ENCODE measurements around the gene ERBB3. TPM values are rescaled to one million over a fixed set of nuclear protein-coding genes. Genes with fewer than 3 reads are reported as not detected.

ERBB3 gene
- total RNA-seq, 2 donors from 2014 or later, result not detected

GRCh38 chr12:56126732-56127239, 46.8 kb downstream of the ERBB3 start:
- Mint-ChIP-seq H3K9me3 (no peaks in the 10 kb centered on the region), H3K4me3 (peak overlapping the region; percentile 97), H3K27ac (peak overlapping the region; percentile 92 to 94), H3K27me3 (no peaks in the 10 kb centered on the region), H3K4me1 (ENCODE audit: low read depth in 2 of 2) (peaks cover 53 to 58% of the 10 kb centered on the region in 2 donors), H3K36me3 (peaks cover 10% of the 10 kb centered on the region)
- no peak for DNase-seq (ENCODE audit: low spot score)
- ATAC-seq, result no peak

DNA sequence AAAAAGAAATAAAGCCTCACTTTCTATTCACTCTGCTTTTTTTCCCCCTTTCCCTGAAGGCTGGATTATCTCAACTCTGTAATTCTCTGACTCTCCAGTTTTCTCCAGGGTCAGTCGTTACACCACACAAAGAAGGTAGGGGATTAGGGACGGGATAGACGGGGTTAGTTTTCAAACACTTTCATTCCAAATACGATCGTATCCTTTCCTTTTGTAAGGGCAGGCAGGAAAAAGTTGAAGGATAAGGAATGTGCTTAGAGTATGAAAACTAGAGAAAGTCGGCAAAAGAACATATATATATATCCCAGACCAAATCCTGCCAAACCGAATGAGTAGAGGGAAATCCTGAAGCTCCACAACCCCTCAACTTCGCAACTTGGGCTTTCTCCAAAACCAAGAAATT, 47.5 kb downstream of the ERBB3 start:
- ATAC-seq (no peak), DNase-seq (ENCODE audit: low spot score) (no peak)
- Mint-ChIP-seq H3K4me3 (peak overlapping the region; percentile 97), H3K36me3 (peaks cover 17% of the 10 kb centered on the region), H3K27me3 (no peaks in the 10 kb centered on the region), H3K27ac (peak overlapping the region; percentile 92 to 94), H3K9me3 (no peaks in the 10 kb centered on the region), H3K4me1 (ENCODE audit: low read depth in 2 of 2) (peaks cover 59 to 63% of the 10 kb centered on the region in 2 donors)

GRCh38 chr12:56127888-56128669, 48.1 kb downstream of the ERBB3 start, which contains the start of gene ESYT1:
TSS of gene ESYT1 (plus strand) at chr12:56128267. CDS start at chr12:56128320, 53 bp downstream.
- H3K4me1 Mint-ChIP-seq (ENCODE audit: low read depth in 2 of 2), result peaks cover 59 to 63% of the 10 kb centered on the region in 2 donors
- H3K9me3 Mint-ChIP-seq, result no peaks in the 10 kb centered on the region
- no peaks in the 10 kb centered on the region for H3K27me3 Mint-ChIP-seq
- H3K27ac Mint-ChIP-seq, result peak within 1 kb of the TSS; percentile 92 to 94
- peak within 1 kb of the TSS; percentile 97 for H3K4me3 Mint-ChIP-seq
- DNase-seq (ENCODE audit: low spot score) (peak; percentile 98), ATAC-seq (peak; percentile 97)
- H3K36me3 Mint-ChIP-seq, result peaks cover 17% of the 10 kb centered on the region

DNA sequence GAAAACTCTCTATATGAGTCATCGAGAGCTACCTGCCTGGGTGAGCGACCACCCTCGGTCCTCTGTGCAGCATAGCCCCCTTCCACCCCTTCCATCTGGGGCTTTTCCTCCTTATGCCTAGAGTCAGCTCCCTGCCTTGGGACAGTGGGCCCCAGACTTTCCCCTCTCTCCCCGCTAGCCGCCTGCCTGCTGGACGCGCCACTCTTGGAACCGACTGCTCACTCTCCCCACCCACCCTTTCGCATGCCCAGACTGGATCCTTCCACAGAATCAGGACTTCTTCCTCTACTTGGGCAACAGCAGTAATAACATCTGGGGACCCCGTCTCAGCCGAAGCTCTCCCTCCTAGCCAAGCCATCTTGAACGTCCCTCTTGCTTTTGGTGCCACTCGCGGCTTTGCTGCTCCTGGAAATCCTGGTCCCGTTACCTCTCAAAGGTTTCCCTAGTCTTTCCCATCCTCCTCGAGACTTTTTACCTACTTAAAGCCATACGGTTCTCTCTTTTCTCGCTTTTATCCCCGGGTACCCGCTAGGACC, 48.8 kb downstream of the ERBB3 start:
- H3K27me3 Mint-ChIP-seq, result no peaks in the 10 kb centered on the region
- peaks cover 57 to 61% of the 10 kb centered on the region in 2 donors for H3K4me1 Mint-ChIP-seq (ENCODE audit: low read depth in 2 of 2)
- H3K9me3 Mint-ChIP-seq, result no peaks in the 10 kb centered on the region
- peak overlapping the region; percentile 97 for H3K4me3 Mint-ChIP-seq
- H3K36me3 Mint-ChIP-seq, result peaks cover 17% of the 10 kb centered on the region
- DNase-seq (ENCODE audit: low spot score) (peak; percentile 63), ATAC-seq (no peak)
- H3K27ac Mint-ChIP-seq, result peak overlapping the region; percentile 92 to 94

- no peaks in the 10 kb centered on the region for H3K27me3 Mint-ChIP-seq
- peaks cover 54 to 55% of the 10 kb centered on the region in 2 donors for H3K4me1 Mint-ChIP-seq (ENCODE audit: low read depth in 2 of 2)
- peak overlapping the region; percentile 92 to 94 for H3K27ac Mint-ChIP-seq
- H3K9me3 Mint-ChIP-seq, result no peaks in the 10 kb centered on the region
- H3K4me3 Mint-ChIP-seq, result peak overlapping the region; percentile 97
- ATAC-seq (peak; percentile 64 to 66), DNase-seq (ENCODE audit: low spot score) (peak; percentile 90)
- peaks cover 20% of the 10 kb centered on the region for H3K36me3 Mint-ChIP-seq
Measured at GRCh38 chr12:56129206-56129941, 49.4 kb downstream of the ERBB3 start.

DNA sequence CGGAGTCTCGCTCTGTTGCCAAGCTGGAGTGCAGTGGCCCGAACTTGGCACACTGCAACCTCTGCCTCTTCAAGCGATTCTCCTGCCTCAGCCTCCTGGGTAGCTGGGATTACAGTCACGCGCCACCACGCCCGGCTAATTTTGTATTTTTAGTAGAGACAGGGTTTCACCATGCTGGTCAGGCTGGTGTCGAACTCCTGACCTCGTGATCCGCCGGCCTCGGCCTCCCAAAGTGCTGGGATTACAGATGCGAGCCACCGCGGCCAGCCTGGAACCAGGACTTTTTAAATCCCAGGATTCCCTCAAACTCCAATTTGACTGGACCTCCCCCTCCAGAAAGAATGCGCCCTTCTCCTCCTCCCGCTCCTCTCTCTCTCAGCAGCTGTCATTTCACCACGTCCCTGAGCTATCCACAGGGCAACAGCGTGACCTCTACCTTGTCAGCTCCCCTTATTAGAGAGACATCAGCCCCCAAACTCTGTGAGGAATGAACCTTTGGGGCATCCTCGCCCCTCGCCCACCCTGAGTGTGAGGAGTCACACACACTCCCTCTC, 50.1 kb downstream of the ERBB3 start:
- Mint-ChIP-seq H3K36me3 (peaks cover 21% of the 10 kb centered on the region), H3K27me3 (no peaks in the 10 kb centered on the region), H3K9me3 (no peaks in the 10 kb centered on the region), H3K4me1 (ENCODE audit: low read depth in 2 of 2) (peaks cover 52 to 53% of the 10 kb centered on the region in 2 donors), H3K27ac (peak overlapping the region; percentile 92 to 94), H3K4me3 (peak overlapping the region; percentile 97)
- no peak for ATAC-seq
- DNase-seq (ENCODE audit: low spot score), result no peak

GRCh38 chr12:56130876-56131275, 50.9 kb downstream of the ERBB3 start:
- H3K4me1 Mint-ChIP-seq (ENCODE audit: low read depth in 2 of 2), result peaks cover 52% of the 10 kb centered on the region in 2 donors
- DNase-seq (ENCODE audit: low spot score), result no peak
- H3K36me3 Mint-ChIP-seq, result peaks cover 23% of the 10 kb centered on the region
- ATAC-seq, result no peak
- H3K4me3 Mint-ChIP-seq, result peak overlapping the region; percentile 97
- H3K9me3 Mint-ChIP-seq, result no peaks in the 10 kb centered on the region
- peak overlapping the region; percentile 92 to 94 for H3K27ac Mint-ChIP-seq
- H3K27me3 Mint-ChIP-seq, result no peaks in the 10 kb centered on the region

DNA sequence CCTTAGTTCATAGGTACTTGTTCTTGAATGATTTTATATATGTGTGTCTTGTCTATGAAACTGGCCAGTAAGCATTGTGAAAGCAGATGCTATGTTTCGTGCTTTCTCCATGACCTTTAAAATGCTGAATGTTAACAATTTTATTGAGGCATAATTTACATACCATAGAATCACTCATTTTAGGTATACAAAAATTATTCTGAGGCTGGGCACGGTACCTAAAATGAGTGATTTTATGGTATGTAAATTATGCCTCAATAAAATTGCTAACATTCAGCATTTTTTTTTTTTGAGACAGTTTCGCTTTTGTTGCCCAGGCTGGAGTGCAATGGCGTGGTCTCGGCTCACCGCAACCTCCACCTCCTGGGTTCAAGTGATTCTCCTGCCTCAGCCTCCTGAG, 54.9 kb downstream of the ERBB3 start:
- H3K27ac Mint-ChIP-seq, result peak overlapping the region in 1 of 2 donors; percentile 41
- H3K4me3 Mint-ChIP-seq, result no peak overlapping the region
- H3K9me3 Mint-ChIP-seq, result no peaks in the 10 kb centered on the region
- DNase-seq (ENCODE audit: low spot score), result no peak
- H3K4me1 Mint-ChIP-seq (ENCODE audit: low read depth in 2 of 2), result peaks cover 19 to 25% of the 10 kb centered on the region in 2 donors
- H3K36me3 Mint-ChIP-seq, result peaks cover 41% of the 10 kb centered on the region
- no peak for ATAC-seq
- no peaks in the 10 kb centered on the region for H3K27me3 Mint-ChIP-seq

DNA sequence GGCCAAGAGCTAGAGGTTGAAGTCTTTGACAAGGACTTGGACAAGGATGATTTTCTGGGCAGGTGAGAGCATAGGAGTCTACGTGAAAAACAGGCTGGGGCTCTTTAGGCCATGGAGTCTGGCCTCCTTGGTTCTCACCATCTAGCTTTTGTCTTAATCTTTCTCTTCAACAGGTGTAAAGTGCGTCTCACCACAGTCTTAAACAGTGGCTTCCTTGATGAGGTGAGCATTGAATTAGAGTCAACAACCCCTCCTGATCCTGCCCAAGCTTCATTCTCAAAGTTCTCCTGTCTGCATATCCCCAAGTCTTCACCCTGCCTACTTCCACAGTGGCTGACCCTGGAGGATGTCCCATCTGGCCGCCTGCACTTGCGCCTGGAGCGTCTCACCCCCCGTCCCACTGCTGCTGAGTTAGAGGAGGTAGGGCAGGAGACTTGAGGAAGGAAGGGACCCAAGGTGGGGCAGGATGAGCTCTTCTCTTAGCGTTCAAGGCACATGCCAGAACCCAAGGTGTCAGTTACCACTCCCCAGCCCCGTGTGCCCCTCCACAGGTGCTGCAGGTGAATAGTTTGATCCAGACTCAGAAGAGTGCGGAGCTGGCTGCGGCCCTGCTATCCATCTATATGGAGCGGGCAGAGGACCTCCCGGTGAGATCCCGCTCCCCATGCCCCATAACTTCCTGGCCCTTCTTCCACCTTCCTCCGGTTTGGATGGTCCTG, 58.0 kb downstream of the ERBB3 start:
- H3K4me1 Mint-ChIP-seq (ENCODE audit: low read depth in 2 of 2), result peaks cover 7 to 9% of the 10 kb centered on the region in 2 donors
- H3K4me3 Mint-ChIP-seq, result no peak overlapping the region
- H3K36me3 Mint-ChIP-seq, result peaks cover 39% of the 10 kb centered on the region
- no peaks in the 10 kb centered on the region for H3K27me3 Mint-ChIP-seq
- DNase-seq (ENCODE audit: low spot score), result no peak
- peak overlapping the region in 1 of 2 donors; percentile 50 for H3K27ac Mint-ChIP-seq
- no peaks in the 10 kb centered on the region for H3K9me3 Mint-ChIP-seq
- ATAC-seq, result no peak

- Mint-ChIP-seq H3K36me3 (peaks cover 34% of the 10 kb centered on the region), H3K27me3 (no peaks in the 10 kb centered on the region), H3K4me1 (ENCODE audit: low read depth in 2 of 2) (peaks cover 9% of the 10 kb centered on the region in 2 donors), H3K9me3 (no peaks in the 10 kb centered on the region), H3K4me3 (no peak overlapping the region), H3K27ac (peak overlapping the region in 1 of 2 donors; percentile 82)
- ATAC-seq (no peak), DNase-seq (ENCODE audit: low spot score) (no peak)
Measured at GRCh38 chr12:56141946-56142784, 62.2 kb downstream of the ERBB3 start.

DNA sequence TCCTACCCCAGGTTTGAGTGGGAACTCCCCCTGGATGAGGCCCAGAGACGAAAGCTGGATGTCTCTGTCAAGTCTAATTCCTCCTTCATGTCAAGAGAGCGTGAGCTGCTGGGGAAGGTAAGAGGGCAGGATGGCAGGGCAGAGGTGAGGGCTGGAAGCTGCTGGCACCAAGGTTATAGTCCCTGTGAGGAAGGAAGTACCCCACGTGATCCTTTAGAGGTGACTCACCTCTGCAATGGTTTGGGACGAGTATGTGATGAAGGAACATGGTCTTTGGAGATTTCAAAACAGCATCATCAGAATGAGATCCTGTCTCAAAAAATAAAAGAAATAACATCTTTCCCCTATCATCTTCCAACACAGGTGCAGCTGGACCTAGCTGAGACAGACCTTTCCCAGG, 63.3 kb downstream of the ERBB3 start:
- ATAC-seq, result no peak
- Mint-ChIP-seq H3K9me3 (no peaks in the 10 kb centered on the region), H3K4me1 (ENCODE audit: low read depth in 2 of 2) (peaks cover 9% of the 10 kb centered on the region in 2 donors), H3K27ac (peak overlapping the region; percentile 48 to 82), H3K4me3 (no peak overlapping the region), H3K27me3 (no peaks in the 10 kb centered on the region), H3K36me3 (peaks cover 30% of the 10 kb centered on the region)
- DNase-seq (ENCODE audit: low spot score), result no peak

DNA sequence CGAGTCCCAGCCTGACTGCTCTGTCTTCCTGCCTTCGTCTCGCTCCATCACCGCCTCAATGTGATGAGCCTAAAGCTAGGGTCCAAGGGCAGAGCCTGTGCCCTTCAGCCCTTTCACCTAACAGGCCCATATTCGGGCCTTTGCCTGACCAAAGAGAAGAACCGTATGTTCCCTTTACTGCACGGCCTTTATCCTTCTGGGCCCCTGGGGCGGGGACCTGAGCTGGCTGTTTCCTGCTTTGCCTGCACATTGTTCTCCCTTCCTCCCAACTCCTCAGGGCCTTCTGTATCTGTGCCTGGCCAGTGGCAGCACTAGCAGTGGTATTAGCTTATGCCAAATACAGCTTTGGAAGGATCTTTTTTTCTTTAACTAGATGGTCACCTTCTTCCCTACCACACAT, 63.9 kb downstream of the ERBB3 start:
- peaks cover 4 to 9% of the 10 kb centered on the region in 2 donors for H3K4me1 Mint-ChIP-seq (ENCODE audit: low read depth in 2 of 2)
- H3K27me3 Mint-ChIP-seq, result no peaks in the 10 kb centered on the region
- no peaks in the 10 kb centered on the region for H3K9me3 Mint-ChIP-seq
- DNase-seq (ENCODE audit: low spot score) (no peak), ATAC-seq (no peak)
- H3K4me3 Mint-ChIP-seq, result no peak overlapping the region
- H3K27ac Mint-ChIP-seq, result peak overlapping the region; percentile 48 to 82
- peaks cover 23% of the 10 kb centered on the region for H3K36me3 Mint-ChIP-seq

All from natural killer cell treated with Interleukin-12 subunit alpha and Interleukin-12 subunit beta and Interleukin-15 and Interleukin-18, amount 100 ng/mL, for 72 hours (primary cell).